GM19238 (cell line): ENCODE data around the gene CEACAM19.
"Not testable (repeated sequence)": the region's sequence is repeated elsewhere in the genome, so short reads cannot be mapped to it uniquely, and the experiment has no call there.

Experiments
- DNase-seq: peaks from one replicate; pipeline ENCODE4 v3.0.0; 2011; ENCODE audit warnings: low spot score; ENCODE audit not compliant: insufficient read length

CEACAM19 gene

DNA sequence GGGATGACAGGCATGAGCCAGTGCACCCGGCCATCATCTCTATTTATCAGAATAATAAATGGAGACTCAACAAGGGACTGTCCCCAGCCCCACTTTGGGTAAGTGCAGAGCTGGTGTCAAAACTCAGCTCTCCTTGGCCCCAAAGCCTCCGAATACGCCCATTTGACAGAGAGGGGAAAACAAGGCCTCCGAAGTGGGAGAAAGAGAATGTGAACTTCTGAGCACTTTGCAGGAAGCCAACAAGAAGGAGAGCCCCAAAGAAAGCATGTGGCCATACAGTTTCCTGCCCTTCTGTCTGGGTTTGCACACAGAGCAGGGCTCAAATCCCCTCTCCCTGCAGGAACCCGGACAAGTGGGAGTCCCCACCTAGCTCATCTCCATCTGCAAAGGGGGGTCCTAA lies 29.3 kb downstream of the CEACAM19 start:
- DNase-seq: no peak

DNA sequence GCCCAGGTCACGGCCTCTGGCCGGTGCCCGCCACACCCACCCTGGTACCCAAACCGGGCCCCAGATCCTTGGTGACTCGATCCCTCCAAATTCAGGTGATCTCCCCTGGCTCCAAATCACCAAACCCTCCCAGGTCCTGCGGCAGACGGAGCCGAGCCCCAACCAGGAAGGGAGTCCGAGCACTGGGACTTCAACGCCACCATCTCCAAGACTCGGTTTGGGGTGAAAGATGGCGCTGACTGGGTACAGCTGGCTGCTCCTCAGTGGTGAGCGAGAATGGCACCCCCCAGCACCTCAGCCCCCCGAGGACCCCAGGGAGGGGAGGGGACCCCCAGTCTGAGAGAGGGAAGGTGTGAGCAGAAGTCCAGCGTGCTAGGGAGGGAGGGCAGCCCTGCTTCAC lies 29.9 kb downstream of the CEACAM19 start:
- no peak for DNase-seq

DNA sequence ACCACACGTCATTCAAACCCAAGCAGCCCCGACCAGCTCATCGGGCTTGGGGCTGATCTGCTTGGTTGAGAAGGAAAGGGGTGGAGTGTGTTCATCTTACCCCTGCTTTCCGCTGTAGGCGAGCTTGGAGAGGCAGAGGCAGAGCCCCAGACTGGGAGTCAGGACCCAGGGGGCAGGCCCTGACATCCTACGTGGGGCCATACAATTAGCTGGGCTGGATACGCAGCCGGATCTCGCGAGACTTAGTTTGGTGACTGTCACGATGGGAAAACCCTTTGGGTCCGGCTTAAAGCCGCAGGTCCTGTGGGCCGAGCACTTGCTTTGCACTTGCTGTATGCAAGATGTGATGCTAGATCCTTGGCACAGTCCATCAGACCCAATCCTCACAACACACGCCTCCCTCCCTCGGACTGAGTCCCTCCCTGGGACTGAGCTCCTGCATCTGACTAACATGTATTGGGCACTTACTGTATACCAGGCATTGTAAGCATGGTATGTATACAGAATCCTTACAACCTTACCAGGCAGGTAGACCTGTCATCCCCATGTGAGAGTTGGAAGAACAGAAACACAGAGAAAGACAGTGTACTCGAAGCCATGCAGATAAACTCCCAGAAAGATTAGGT lies 31.4 kb downstream of the CEACAM19 start:
- no peak for DNase-seq

DNA sequence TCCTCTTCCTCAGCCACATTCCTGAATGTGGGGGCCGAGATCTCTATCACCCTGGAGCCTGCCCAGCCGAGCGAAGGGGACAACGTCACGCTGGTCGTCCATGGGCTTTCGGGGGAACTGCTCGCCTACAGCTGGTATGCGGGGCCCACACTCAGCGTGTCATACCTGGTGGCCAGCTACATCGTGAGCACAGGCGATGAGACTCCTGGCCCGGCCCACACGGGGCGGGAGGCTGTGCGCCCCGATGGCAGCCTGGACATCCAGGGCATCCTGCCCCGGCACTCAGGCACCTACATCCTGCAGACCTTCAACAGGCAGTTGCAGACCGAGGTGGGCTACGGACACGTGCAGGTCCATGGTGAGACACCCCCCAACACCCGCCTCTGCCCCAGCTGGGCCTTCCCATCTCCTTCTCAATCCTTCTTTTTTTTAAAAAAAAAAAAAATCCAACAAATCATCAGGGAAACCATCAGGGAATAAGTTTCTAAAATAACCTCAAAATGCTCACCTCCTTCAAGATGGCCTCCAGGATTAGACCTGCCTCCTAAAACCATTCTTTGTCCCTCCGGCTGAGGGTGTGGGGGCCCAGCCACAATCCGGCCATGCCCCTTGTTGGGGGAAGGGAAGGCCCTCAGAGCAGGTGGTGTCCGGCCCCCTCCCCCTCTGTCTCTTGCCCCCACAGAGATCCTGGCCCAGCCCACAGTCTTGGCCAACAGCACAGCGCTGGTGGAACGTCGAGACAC lies 32.2 kb downstream of the CEACAM19 start:
- DNase-seq: no peak

- DNase-seq: no peak
These were observed 33.7 kb downstream of the CEACAM19 start for GRCh38 chr19:44704982-44705381.

- DNase-seq: no peak
These were observed 34.3 kb downstream of the CEACAM19 start for GRCh38 chr19:44705502-44706010.

- no peak for DNase-seq
These were observed 35.4 kb downstream of the CEACAM19 start for GRCh38 chr19:44706506-44707236.

DNA sequence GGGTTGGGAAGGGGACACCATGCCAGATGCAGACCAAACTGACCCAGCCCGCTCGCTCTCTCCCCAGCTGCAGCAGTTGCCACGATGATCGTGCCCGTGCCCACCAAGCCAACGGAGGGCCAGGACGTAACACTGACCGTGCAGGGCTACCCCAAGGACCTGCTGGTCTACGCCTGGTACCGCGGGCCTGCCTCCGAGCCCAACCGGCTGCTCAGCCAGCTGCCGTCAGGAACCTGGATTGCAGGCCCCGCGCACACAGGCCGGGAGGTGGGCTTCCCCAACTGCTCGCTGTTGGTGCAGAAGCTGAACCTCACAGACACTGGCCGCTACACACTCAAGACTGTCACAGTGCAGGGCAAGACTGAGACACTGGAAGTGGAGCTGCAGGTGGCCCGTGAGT lies 36.5 kb downstream of the CEACAM19 start:
- DNase-seq: no peak

DNA sequence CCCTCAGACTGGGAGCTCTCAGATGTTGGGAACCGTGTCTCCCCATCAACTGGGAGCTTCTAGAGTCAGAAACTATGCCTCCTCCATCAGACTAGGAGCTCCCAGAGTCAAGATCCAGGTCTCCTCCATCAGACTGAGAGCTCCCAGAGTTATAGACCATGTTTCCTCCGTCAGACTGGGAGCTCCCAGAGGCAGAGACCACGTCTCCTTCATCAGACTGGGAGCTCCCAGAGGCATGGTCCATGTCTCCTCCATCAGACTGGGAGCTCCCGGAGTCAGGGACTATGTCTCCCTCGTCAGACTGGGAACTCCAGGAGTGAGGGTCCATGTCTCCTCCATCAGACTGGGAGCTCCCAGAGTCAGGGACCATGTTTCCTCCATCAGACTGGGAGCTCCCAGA lies 37.7 kb downstream of the CEACAM19 start:
- DNase-seq: no peak

DNA sequence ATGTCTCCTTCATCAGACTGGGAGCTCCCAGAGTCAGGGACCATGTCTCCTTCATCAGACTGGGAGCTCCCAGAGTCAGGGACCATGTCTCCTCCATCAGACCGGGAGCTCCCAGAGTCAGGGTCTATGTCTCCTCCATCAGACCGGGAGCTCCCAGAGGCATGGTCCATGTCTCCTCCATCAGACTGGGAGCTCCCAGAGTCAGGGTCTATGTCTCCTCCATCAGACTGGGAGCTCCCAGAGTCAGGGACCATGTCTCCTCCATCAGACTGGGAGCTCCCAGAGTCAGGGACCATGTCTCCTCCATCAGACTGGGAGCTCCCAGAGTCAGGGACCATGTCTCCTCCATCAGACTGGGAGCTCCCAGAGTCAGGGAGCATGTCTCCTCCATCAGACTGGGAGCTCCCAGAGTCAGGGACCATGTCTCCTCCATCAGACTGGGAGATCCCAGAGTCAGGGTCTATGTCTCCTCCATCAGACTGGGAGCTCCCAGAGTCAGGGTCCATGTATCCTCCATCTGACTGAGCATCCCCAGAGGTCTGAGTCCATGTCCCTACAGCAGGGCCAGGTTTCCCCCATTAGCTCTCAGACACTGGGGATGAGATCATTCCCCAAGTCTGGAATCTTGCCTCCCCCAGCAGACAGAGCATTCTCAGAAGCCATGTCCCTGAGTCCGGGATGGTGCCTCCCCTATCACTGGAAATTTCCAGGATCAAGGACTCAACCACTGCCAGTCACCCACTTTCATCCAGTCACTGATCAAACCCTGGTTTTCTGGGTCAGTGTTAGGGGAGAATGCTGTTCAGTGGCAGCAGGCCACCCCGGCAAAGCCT lies 38.4 kb downstream of the CEACAM19 start:
- DNase-seq: not testable (repeated sequence)

DNA sequence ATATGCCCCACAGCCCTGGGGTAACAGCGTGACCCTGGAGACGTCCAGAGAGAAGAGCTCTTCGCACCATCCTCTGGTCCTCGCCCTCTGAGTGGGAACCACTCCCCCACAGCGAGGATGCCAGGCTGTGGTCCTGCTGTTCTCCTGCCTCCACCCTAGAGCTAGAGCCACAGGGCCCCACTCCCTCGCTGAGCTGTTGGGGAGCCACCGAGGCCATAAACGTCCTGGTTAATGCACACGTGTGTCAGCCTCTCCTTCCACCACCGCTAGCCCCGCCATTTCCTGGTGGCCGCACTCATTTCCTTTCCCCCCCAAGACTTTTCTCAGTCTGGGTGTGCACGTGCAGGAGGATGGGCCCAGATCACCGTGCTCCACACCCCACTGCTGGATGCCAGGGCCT lies 39.2 kb downstream of the CEACAM19 start:
- no peak for DNase-seq

DNA sequence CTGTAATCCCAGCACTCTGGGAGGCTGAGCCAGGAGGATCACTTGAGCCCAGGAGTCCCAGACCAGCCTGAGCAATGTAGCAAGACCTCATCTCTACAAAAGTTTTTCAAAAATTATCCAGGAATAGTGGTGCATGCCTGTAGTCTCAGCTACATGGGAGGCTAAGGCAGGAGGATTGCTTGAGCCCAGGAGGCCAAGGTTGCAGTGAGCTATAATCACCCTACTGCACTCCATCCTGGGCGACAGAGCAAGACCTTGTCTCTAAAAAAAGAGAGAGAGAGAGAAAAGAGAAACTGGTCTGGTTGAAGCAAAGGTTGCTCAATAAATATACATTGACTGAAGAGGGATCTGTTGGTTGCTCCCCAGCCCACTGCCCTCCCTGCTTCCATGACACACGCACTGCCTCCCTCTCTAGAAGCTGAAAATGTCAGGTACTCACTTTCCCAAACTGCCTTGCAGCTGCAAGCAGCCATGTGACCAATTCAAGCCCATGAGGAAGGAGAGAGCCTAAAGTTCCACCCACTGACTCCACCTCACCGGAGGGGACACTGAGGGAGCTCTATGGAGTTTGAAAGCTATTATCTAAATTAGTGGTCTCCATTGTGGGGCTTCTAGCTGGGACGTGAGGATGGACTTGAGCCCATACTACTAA lies 41.7 kb downstream of the CEACAM19 start:
- DNase-seq: no peak

DNA sequence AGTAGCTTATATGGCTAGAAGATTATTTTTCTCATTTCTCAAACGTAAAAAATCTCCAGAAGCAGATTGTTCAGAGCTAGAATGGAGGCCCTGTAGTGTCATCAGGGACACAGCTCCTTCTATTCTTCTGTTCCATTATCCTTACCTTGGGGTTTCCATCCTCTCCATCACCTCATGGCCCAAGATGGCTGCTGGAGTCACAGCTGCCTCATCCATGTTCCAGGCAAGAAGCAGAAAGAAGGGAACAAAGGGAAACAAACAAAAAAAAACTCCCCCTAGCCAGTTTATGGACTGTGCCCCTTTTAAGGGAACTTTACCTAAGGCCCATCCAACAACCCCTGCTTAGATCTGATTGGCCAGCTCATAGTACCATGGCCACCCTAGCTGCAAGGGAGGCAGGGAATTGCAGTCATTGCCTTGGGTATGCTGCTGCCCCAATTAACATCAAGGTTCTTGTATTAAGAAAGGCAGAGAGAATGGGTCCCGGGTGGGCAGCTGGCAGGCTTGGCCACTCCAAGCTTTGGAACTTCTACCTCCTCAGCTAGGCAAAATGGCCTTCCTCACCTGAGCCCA lies 43.4 kb downstream of the CEACAM19 start:
- no peak for DNase-seq

GRCh38 chr19:44717603-44718002 lies 46.3 kb downstream of the CEACAM19 start:
- no peak for DNase-seq

DNA sequence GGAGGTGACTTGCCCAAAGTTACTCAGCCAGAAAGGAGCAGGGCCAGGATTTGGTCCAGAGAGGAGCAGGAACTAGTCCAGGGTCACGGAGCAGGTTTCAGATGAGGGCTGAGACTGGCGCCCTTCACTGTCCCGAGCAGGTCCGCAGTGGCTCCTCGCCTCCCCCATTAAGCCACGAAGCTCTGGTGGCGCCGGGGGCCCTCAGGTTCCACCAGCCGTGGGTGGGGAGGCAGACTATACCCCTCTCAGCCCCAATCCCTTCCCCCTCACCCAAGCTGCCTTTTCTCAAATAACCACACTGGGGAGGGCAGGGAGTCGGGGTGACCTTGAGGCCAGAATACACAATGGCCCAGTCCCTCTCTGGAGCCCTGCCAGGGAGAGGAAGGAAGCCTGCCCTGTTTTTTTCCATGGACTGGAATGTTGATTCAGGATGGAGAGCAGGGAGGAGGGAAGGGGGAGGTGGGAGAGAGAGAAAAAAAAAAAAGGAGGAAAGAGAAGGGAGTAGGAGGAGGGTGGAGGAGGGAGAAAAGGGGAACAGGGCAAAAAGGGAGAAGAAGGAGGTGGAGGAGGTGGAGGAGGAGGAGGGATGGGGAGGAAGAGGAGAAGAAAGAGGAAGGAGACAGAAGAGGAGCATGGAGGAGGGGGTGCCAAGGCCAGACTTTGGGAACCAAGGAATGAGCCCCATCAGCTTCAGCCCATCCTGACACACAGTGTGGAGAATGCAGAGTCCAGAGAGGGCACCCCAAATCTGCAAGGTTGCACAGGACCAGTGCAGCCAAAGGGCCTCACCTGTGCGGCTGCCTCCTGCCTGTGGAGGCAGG lies 47.4 kb downstream of the CEACAM19 start:
- no peak for DNase-seq

- no peak for DNase-seq
These were observed 48.0 kb downstream of the CEACAM19 start for GRCh38 chr19:44719262-44719701.

GRCh38 chr19:44720396-44720795 lies 49.1 kb downstream of the CEACAM19 start:
- not testable (repeated sequence) for DNase-seq

DNA sequence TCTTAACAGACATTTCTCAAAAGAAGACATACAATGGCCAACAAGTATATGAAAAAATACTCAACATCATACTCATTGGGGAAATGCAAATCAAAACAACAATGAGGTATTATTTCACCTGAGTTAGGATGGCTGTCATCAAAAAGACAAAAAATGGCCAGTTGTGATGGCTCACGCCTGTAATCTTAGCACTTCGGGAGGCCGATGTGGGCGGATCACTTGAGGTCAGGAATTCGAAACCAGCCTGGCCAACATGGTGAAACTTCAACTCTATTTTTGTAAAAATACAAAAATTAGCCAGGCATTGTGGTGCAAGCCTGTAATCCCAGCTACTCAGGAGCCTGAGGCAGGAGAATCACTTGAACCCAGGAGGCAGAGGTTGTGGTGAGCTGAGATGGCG lies 49.7 kb downstream of the CEACAM19 start:
- no peak for DNase-seq

GRCh38 chr19:44721369-44721768 lies 50.1 kb downstream of the CEACAM19 start:
- DNase-seq: not testable (repeated sequence)
